Stomach (tissue), 9 donors: Measurements from ENCODE around the gene TMEM51. TPM values are rescaled to one million over a fixed set of nuclear protein-coding genes. Genes with fewer than 3 reads are reported as not detected.

ENCODE experiments used
- DNase-seq, 2 donors: peaks; one replicate each; pipeline versions ENCODE4 v3.0.0 to v3.0.0-alpha.2; 2013 to 2019
- H3K27ac ChIP-seq, 5 donors: fragments of 200-600 bp in 4 of 5; sonication (generic) in 4 of 5; one replicate each; pipeline ENCODE4 v1.5.1; 2013 to 2019; ENCODE audit warnings: mild to moderate bottlenecking in 1 of 5, moderate library complexity in 1 of 5
- H3K27me3 ChIP-seq, 3 donors: fragments of 200-600 bp; sonication (generic); one replicate each; pipeline ENCODE4 v1.5.1; 2017 to 2019; ENCODE audit warnings: mixed run types in 1 of 3
- H3K36me3 ChIP-seq, 4 donors: fragments of 200-600 bp; sonication (generic); 1 replicate in 3 of 4; 2 replicates in 1 of 4; pipeline ENCODE4 v1.5.1; 2016 to 2019
- H3K4me1 ChIP-seq, 4 donors: fragments of 200-600 bp; sonication (generic); one replicate each; pipeline ENCODE4 v1.5.1; 2016 to 2019
- H3K4me3 ChIP-seq, 4 donors: fragments of 200-600 bp; sonication (generic) in 3 of 4; one replicate each; pipeline ENCODE4 v1.5.1; 2016 to 2019; ENCODE audit warnings: mild to moderate bottlenecking in 1 of 4
- H3K9me3 ChIP-seq, 4 donors: fragments of 200-600 bp; sonication (generic); one replicate each; pipeline ENCODE4 v1.5.1; 2016 to 2019
- EP300 ChIP-seq: sonication (generic); formaldehyde crosslinking; IDR thresholded peaks from one replicate; pipeline ENCODE4 v1.6.1; 2017; ENCODE audit warnings: antibody characterized with exemption
- POLR2A ChIP-seq, 4 donors: fragments of 450-650 bp; IDR thresholded peaks; one replicate each; pipeline ENCODE4 v1.6.1; 2016; ENCODE audit warnings: antibody characterized with exemption in 4 of 4, control low read depth in 2 of 4, mild to moderate bottlenecking in 1 of 4, moderate library complexity in 1 of 4
- POLR2AphosphoS5 ChIP-seq, 3 donors: sonication (generic); formaldehyde crosslinking; IDR thresholded peaks; one replicate each; pipeline ENCODE4 v1.6.1; 2016; ENCODE audit warnings: antibody characterized with exemption in 3 of 3
- whole genome bisulfite sequencing, 5 donors: extraction: QIAGEN DNeasy Blood & Tissue Kit in 3 of 5; methylation state at CpG; one replicate each; pipeline versions ENCODE4 v1.1.5 to v1.1.7; 2013 to 2018; 5-methylcytosine and 5-hydroxymethylcytosine counted together
- intact Hi-C: fragments of 100-400 bp; cut with DNase I; formaldehyde crosslinking; loops from one replicate; pipeline ENCODE4 v1.15.1; 2023; ENCODE audit warnings: low total_unique reads
- polyA plus RNA-seq, 3 donors: library from polyadenylated mRNA; stranded (reverse); fragments of 200-250 nt; gene quantifications; one replicate each; pipeline ENCODE4 v1.2.3, GENCODE V29; 2013
- total RNA-seq, 5 donors: library from RNA; depleted of rRNA; stranded (reverse); fragments of >200 nt; gene quantifications; one replicate each; pipeline versions ENCODE4 v1.1.0 to v1.2.3, GENCODE V29; 2014 to 2016
- TF ChIP-seq, protein P1 (sequence below), 7 experiments: fragments of 450-650 bp in 4 of 7; fragments of 200-600 bp in 3 of 7; sonication (generic) in 3 of 7; IDR thresholded peaks; one replicate each; pipeline ENCODE4 v1.5.1; 2016 to 2019; ENCODE audit warnings: antibody characterized with exemption in 7 of 7, control low read depth in 2 of 7, mild to moderate bottlenecking in 1 of 7
- donor health status: healthy with polysubstance abuse.
- donor health status: Bipolar disorder and iron deficiency.
- donor health status: healthy.

TMEM51 gene
- total and polyA plus RNA-seq, 8 donors: 1.2 to 32.2 (median 15.1) TPM

DNA sequence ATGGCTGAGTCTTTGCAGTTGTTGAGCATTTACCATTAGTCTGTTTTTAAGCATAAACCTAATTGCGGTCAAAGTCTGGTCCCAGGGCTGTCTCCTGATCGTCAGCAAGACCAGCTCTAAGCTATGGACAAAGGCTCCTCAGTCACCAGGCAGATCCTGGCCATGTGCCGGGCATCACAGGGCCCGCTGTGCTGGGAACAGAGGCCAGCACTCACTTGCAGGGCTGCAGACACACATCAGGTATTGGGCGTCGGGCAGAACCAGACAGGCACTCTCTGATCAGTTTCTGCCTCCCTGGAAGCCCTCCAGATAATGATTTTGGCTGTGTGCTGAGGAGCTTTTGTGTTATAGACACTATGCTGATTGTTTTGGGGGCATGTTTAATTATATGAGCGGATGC lies 26.6 kb downstream of the TMEM51 start:
- Histone ChIP-seq H3K27me3 (no peaks in the 10 kb centered on the region), H3K9me3 (no peaks in the 10 kb centered on the region), H3K4me1 (peaks cover 43 to 89% (median 78%) of the 10 kb centered on the region in 4 donors), H3K4me3 (no peak overlapping the region), H3K36me3 (no peaks in the 10 kb centered on the region), H3K27ac (peak overlapping the region; percentile 28 to 89 (median 81))
- TF ChIP-seq POLR2AphosphoS5 (IDR thresholded peaks at IDR 0.05) (no peak), EP300 (no peak), POLR2A (IDR thresholded peaks at IDR 0.05) (no peak)
- TF ChIP-seq, protein P1, sequence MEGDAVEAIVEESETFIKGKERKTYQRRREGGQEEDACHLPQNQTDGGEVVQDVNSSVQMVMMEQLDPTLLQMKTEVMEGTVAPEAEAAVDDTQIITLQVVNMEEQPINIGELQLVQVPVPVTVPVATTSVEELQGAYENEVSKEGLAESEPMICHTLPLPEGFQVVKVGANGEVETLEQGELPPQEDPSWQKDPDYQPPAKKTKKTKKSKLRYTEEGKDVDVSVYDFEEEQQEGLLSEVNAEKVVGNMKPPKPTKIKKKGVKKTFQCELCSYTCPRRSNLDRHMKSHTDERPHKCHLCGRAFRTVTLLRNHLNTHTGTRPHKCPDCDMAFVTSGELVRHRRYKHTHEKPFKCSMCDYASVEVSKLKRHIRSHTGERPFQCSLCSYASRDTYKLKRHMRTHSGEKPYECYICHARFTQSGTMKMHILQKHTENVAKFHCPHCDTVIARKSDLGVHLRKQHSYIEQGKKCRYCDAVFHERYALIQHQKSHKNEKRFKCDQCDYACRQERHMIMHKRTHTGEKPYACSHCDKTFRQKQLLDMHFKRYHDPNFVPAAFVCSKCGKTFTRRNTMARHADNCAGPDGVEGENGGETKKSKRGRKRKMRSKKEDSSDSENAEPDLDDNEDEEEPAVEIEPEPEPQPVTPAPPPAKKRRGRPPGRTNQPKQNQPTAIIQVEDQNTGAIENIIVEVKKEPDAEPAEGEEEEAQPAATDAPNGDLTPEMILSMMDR (IDR thresholded peaks at IDR 0.05): no peak
- peak in 1 of 2 donors; percentile 72 for DNase-seq
- WGBS, 5 donors: 46 to 65% (median 60%) methylated on average over 5 to 7 of the region's 7 CpGs
- intact Hi-C loops: no loop called here

DNA sequence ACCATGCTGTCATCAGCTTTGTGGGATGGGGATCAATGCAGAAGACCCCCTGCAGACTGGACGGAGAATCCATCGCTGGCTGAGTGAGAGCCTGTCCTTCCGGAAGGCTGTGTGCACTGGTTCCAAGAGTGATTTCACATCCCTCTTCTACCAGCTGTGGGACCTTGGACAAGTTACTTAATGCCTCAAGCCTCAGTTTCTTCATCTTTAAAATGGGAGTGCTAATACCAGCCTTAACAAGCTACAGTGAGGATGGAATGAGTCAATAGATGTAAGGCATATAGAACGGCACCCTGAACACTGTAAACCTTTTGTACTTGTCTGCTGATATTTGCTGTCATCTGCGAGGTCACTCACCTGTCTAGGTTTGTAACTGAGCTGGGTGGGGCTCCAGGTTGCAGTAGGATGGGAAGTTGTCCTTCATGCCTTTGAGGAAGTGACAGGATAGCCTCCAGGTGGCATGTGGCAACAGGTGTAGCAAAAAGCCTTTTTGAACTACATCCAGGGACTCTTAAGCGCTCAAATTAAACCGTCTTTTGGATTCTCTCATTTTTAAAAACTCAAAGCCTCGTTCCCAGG lies 27.5 kb downstream of the TMEM51 start:
- no peaks in the 10 kb centered on the region for H3K27me3 ChIP-seq
- intact Hi-C loops: no loop called here
- 68 to 85% (median 73%) methylated on average over 8 of the region's 8 CpGs for WGBS, 5 donors
- TF ChIP-seq EP300 (no peak), POLR2AphosphoS5 (IDR thresholded peaks at IDR 0.05) (no peak), POLR2A (IDR thresholded peaks at IDR 0.05) (no peak)
- TF ChIP-seq, protein P1 (IDR thresholded peaks at IDR 0.05): no peak
- peaks cover 41 to 87% (median 78%) of the 10 kb centered on the region in 4 donors for H3K4me1 ChIP-seq
- no peaks in the 10 kb centered on the region for H3K36me3 ChIP-seq
- peak overlapping the region in 3 of 5 donors; percentile 81 to 89 (median 83) for H3K27ac ChIP-seq
- no peak overlapping the region for H3K4me3 ChIP-seq
- H3K9me3 ChIP-seq: no peaks in the 10 kb centered on the region
- DNase-seq: no peak

DNA sequence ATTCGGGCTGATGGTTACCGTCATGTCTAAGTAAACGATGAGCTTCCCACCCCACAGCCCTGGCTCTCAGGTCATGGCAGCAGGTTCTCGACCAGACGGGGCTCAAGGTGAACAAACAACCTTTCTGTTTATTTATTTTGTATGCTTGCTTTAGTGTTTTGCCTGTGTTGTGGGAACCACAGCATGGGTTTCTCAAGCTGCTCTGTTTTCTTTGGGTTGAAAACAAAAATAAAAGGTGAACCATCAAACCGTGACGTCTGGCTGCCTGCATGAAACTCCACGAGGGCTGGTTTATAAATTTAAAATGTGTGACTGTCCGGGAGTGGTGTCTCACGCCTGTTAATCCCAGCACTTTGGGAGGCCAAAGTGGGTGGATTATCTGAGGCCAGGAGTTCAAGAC lies 28.0 kb downstream of the TMEM51 start:
- intact Hi-C loops: no loop called here
- Histone ChIP-seq H3K9me3 (no peaks in the 10 kb centered on the region), H3K27me3 (no peaks in the 10 kb centered on the region), H3K4me1 (peaks cover 39 to 87% (median 77%) of the 10 kb centered on the region in 4 donors), H3K4me3 (no peak overlapping the region), H3K27ac (peak overlapping the region in 3 of 5 donors; percentile 21 to 89 (median 81)), H3K36me3 (no peaks in the 10 kb centered on the region)
- WGBS, 5 donors: 54 to 66% (median 58%) methylated on average over 10 of the region's 10 CpGs
- DNase-seq: no peak
- TF ChIP-seq POLR2A (IDR thresholded peaks at IDR 0.05): no peak
- TF ChIP-seq, protein P1 (IDR thresholded peaks at IDR 0.05): no peak
- no peak for TF ChIP-seq EP300
- TF ChIP-seq POLR2AphosphoS5 (IDR thresholded peaks at IDR 0.05): no peak

DNA sequence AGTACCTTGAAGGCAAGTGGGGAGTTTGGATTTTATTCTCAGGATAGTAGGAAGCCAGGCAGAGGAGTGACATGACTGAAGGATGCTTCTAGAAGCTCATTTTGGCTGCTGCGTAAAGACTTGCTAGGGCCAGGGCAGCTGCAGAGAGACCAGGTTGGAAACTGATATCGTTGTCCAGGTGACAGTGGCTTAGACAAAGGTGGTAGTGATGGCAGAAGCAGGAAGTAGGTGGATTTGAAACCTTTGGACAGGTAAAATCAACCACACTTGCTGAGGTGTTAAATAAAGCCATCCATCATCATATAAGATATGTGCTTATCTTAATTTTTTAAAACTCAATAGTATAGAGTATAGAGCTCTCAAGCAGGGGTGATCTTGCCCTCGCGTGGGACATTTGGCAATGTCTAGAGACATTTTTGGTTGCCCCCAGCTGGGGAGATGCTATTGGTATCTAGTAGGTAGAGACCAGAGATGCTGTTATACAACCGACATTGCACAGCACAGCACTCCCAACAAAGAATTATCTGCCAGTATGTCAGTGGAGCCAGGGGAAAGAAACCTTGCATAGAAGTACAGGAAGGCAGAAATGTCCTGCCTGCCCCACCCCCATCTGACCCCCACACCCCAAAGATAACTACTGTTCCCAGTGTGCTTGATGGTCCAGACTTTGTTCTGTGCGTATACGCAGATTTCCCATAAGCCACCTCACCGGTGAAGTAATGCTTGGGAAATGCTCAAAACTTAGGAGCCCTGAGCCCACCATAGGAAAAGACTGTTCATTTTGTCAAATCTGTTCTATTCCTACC lies 31.1 kb downstream of the TMEM51 start:
- Histone ChIP-seq H3K36me3 (no peaks in the 10 kb centered on the region), H3K4me1 (peaks cover 40 to 86% (median 78%) of the 10 kb centered on the region in 4 donors), H3K9me3 (no peaks in the 10 kb centered on the region), H3K27me3 (no peaks in the 10 kb centered on the region), H3K27ac (peak overlapping the region in 2 of 5 donors; percentile 1 to 32), H3K4me3 (no peak overlapping the region)
- TF ChIP-seq, protein P1 (IDR thresholded peaks at IDR 0.05): no peak
- peak in 1 of 3 donors; percentile 16 for TF ChIP-seq POLR2AphosphoS5 (IDR thresholded peaks at IDR 0.05)
- intact Hi-C loops: no loop called here
- whole genome bisulfite sequencing, 5 donors: 59 to 84% (median 62%) methylated on average over 8 of the region's 8 CpGs
- DNase-seq: peak in 1 of 2 donors; percentile 65
